Type B pancreatic cell (in vitro differentiated cells): ENCODE measurements around the gene PTPRC. TPM values are rescaled to one million over a fixed set of nuclear protein-coding genes. Genes with fewer than 3 reads are reported as not detected.

Experiments used
- DNase-seq: peaks from one replicate; pipeline ENCODE4 v3.0.0; 2021; ENCODE audit warnings: mixed read lengths; ENCODE audit not compliant: unreplicated experiment; ENCODE audit errors: extremely low spot score
- H3K27ac Mint-ChIP-seq: 2 replicates; pipeline ENCODE4 v1.8.0; 2021; ENCODE audit warnings: mild to moderate bottlenecking, mixed read lengths
- H3K27me3 Mint-ChIP-seq: 2 replicates; pipeline ENCODE4 v1.8.0; 2021; ENCODE audit warnings: mixed read lengths
- H3K36me3 Mint-ChIP-seq: 2 replicates; pipeline ENCODE4 v1.8.0; 2021; ENCODE audit warnings: mixed read lengths
- H3K4me1 Mint-ChIP-seq: one replicate; pipeline ENCODE4 v1.8.0; 2021; ENCODE audit warnings: mixed read lengths; ENCODE audit not compliant: unreplicated experiment
- H3K4me3 Mint-ChIP-seq: 2 replicates; pipeline ENCODE4 v1.8.0; 2021; ENCODE audit warnings: mild to moderate bottlenecking, mixed read lengths
- H3K9me3 Mint-ChIP-seq: 2 replicates; pipeline ENCODE4 v1.8.0; 2021; ENCODE audit warnings: mixed read lengths
- CTCF ChIP-seq: fragments of 200-600 bp; sonication (generic); conservative IDR thresholded peaks from 2 replicates; pipeline ENCODE4 v1.5.0; 2021; ENCODE audit warnings: antibody characterized with exemption, mild to moderate bottlenecking
- total RNA-seq: library from RNA; stranded (reverse); gene quantifications from 2 replicates; pipeline ENCODE4 v1.2.1, GENCODE V29; 2021; ENCODE audit warnings: low replicate concordance

The PTPRC gene
- total RNA-seq, 1 donor from 2014 or later: not detected

GRCh38 chr1:198623752-198624647, 14.8 kb upstream of the PTPRC start:
- Mint-ChIP-seq H3K36me3 (no peaks in the 10 kb centered on the region), H3K9me3 (no peaks in the 10 kb centered on the region), H3K27ac (no peak overlapping the region), H3K4me3 (no peak overlapping the region), H3K4me1 (no peaks in the 10 kb centered on the region), H3K27me3 (no peaks in the 10 kb centered on the region)
- no peak for TF ChIP-seq CTCF
- DNase-seq: no peak

GRCh38 chr1:198624648-198624980, 14.2 kb upstream of the PTPRC start:
- H3K4me3 Mint-ChIP-seq: no peak overlapping the region
- no peaks in the 10 kb centered on the region for H3K27me3 Mint-ChIP-seq
- DNase-seq: no peak
- H3K27ac Mint-ChIP-seq: no peak overlapping the region
- no peaks in the 10 kb centered on the region for H3K36me3 Mint-ChIP-seq
- no peak for TF ChIP-seq CTCF
- H3K9me3 Mint-ChIP-seq: no peaks in the 10 kb centered on the region
- H3K4me1 Mint-ChIP-seq: no peaks in the 10 kb centered on the region

GRCh38 chr1:198627436-198628066, 11.3 kb upstream of the PTPRC start:
- Mint-ChIP-seq H3K27me3 (no peaks in the 10 kb centered on the region), H3K36me3 (no peaks in the 10 kb centered on the region), H3K9me3 (no peaks in the 10 kb centered on the region), H3K4me3 (no peak overlapping the region), H3K27ac (no peak overlapping the region), H3K4me1 (no peaks in the 10 kb centered on the region)
- DNase-seq: no peak
- TF ChIP-seq CTCF: no peak

DNA sequence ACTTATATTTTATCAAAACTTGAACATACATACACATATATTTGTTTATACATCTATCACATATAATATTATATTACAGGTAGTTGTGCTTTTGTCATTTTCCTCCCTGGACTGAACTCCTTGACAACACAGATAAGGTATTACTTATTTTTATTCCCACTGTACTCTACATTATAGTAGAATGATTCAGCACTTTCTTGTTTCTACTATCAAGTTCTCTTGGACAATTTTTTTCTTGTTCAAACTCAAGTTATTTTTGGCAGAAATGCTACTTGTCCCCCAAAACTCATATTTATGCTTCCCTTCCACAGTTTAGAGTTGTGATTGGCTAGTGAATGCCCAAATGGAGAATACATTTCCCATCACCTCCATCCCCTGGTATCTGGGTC, 10.8 kb upstream of the PTPRC start:
- Mint-ChIP-seq H3K4me1 (no peaks in the 10 kb centered on the region), H3K27me3 (no peaks in the 10 kb centered on the region), H3K27ac (no peak overlapping the region), H3K4me3 (no peak overlapping the region), H3K9me3 (peaks cover under 1% of the 10 kb centered on the region), H3K36me3 (no peaks in the 10 kb centered on the region)
- DNase-seq: no peak
- no peak for TF ChIP-seq CTCF

- Mint-ChIP-seq H3K9me3 (peaks cover 5% of the 10 kb centered on the region), H3K27me3 (no peaks in the 10 kb centered on the region), H3K27ac (no peak overlapping the region), H3K4me1 (no peaks in the 10 kb centered on the region), H3K4me3 (no peak overlapping the region), H3K36me3 (no peaks in the 10 kb centered on the region)
- DNase-seq: no peak
- no peak for TF ChIP-seq CTCF
Measured at GRCh38 chr1:198629610-198630009, 9.2 kb upstream of the PTPRC start.
